Measurements from ENCODE around the gene TESMIN. TPM values are rescaled to one million over a fixed set of nuclear protein-coding genes. Genes with fewer than 3 reads are reported as not detected.

The TESMIN gene
- total RNA-seq, 1 experiment from 2014 or later: 4.5 TPM

- DNase-seq (ENCODE audit: low spot score): no peak
Measured at GRCh38 chr11:68683536-68684384, 67.6 kb downstream of the TESMIN start.

DNA sequence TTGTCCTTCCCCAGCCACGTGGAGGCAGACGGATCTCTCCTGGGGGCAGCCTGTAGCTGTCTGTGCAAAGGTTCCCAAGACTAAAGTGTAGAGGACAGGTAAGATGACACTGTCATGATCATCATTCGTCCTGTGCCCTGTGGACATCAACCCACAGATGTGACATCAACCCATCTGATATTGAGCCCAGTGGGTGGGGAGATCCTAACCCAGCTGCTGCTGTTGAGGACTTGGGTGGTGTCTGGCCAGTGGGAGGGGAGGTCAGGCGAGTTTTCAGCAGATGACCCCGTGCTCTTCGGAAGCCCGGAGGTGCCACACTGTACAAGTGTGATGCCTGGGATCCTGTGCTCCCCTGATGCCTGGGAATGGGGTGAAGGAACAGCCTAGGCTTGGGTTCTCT is 68.2 kb downstream of the TESMIN start:
- no peak for DNase-seq (ENCODE audit: low spot score)

DNA sequence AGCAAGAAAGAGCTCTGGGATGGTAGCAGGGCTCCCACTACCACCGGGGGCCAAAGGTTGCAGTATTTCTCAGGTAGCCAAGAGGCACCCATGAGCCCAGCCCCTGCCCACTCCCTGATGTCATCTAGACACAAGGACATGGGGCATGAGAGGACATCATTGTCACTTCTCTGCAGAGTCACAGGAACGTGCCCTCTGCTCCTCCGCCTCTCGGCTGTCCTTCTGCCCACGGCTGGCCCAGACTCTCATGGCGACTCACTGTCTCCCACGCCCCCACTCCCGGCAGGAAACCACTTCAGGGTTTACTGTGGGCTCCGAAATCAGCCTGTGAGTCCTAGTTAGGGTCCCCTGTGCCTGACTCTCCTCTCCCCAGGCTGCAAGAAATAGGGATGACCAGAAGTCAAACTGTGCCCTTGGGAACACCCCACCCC is 68.8 kb downstream of the TESMIN start:
- DNase-seq (ENCODE audit: low spot score): no peak

- DNase-seq (ENCODE audit: low spot score): no peak
Measured at GRCh38 chr11:68680541-68681231, 70.6 kb downstream of the TESMIN start.

DNA sequence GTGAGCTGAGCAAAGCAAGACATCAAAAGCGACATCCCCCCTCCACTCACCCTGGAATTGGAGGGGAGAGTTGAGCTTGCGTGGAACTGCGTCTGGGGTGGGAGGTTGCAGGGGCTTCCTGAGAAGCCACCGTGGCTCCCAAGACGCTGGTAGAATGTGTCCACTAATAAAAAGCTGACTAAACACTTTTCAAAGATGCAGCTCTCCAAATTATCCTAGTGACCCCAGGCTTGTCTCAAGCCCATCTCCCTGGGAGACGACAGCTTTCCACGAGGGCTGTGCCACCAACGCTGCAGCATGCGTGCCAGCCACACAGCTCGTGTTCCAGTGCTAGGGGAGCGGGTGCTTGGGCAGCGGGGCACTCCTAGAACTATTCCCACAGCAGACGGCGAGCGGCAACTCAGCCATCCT is 73.3 kb downstream of the TESMIN start:
- DNase-seq (ENCODE audit: low spot score): no peak

- peak; percentile 81 for DNase-seq (ENCODE audit: low spot score)
Measured at GRCh38 chr11:68677432-68677831, 73.9 kb downstream of the TESMIN start.

DNA sequence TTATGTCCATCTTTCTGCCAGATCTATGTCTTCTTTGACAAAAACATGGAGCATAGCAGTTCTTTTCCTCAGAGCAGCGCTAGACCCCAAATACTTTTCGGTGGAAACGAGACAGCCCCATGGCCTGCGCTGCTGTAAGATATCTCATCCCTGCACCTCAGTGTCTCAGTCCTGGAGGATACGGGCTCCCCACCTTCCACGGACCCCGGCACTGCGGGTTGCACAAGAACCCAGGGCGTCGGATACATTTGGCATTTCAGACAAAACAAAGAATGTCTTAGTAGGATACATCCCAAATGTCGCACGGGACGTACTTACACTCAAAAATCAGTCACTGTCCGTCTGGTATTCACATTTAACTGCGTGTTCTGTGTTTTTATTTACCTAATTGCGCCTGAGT is 76.9 kb downstream of the TESMIN start:
- DNase-seq (ENCODE audit: low spot score): no peak

GRCh38 chr11:68673991-68674390 is 77.3 kb downstream of the TESMIN start:
- DNase-seq (ENCODE audit: low spot score): no peak

DNA sequence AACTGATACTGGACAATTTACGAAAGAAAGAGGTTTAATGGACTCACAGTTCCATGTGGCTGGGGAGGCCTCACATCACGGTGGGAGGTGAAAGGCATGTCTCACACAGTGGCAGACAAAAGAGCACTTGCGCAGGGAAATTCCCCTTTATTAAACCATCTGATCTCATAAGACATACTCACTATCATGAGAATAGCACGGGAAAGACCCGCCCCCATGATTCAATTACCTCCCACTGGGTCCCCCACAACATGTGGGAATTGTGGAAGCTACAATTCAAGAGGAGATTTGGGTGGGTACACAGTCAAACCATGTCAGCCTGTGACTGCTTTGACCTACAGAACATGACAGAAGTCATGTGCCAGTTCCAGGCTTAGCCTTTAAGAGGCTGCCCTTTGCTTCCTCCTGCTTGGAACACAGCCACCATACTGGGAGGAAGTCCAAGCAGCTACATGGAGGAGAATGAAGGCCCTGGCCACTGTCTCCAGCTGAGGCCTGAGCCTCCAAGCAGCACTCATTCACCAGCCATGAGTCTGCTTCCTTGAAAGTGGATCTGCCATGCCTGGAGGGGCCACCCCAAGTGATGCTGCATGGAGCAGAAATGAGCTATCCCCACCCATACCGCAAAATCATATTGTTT is 77.9 kb downstream of the TESMIN start:
- no peak for DNase-seq (ENCODE audit: low spot score)

DNA sequence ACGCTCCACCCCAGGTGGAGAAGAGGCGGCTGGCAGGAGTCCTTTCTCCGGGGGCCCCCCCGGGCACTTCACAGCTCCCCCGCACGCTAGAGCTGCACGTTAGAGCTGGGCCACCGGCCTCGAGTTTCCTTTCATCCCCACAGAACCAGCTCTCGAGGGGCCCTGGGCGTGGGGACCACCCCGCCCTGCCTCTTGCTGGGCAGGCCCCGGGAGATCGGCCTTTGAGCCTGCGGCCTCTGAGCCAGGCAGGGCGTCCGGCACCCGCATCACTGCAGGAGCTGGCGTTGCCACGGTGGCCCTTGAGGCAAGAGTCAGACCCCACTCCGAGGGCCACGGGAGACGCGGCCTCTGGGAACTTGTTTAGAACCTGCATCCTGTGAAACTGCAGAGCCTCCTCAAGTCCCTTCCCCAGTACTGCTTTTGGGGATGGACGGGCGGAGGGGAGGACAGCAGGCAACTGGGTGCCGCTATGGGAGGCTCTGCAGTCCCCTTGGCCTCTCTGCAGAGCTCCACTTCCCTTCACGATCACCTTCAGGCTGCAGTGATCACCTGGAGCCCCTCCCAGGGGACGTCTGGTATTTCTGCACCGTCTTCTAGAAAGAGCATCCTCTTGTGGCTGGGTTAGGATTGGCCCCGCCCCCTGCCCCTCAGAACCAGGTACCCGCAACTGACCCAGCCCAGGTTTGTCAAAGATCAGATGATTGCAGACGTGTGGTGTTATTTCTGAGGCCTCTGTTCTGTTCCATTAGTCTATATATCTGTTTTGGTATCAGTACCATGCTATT is 80.9 kb downstream of the TESMIN start:
- no peak for DNase-seq (ENCODE audit: low spot score)

DNA sequence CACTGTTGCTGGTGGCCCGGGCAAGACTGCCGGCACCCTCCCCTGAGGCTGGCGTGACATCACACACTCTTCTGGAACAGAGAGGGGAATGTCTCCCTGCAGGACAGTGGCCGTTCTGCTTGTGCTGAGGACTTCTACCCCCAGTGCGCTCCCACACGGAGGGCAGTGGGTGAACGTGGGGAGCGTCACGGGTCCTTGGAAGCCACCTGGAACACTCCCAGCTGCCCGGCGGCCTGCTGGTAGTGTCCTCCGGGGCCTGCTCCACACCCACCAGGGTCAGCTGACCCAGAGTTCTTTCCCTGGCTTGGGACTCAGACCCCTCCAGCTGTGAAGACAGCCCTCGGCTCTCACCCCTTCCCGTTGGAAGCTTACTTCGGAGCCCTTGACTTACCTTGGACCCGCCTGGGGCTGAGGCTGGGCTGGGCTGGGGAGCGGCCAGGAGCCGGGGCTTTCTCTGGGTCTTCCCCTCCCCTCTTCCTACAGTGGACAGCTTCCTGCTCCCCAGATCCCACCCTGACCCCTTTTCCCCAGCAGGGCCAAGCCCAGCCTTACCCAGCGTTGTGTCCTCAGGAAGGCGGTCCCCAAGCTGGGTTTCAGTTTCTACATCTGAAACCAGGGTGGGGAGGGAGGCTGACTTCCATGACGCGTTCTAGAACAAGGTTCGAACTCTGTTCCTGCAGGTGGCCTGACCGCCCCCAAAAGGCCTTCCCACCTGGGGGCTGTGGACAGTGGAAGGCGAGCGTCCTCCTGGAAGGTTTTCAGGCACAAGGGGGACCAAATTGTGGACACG is 81.8 kb downstream of the TESMIN start:
- DNase-seq (ENCODE audit: low spot score): no peak

- no peak for DNase-seq (ENCODE audit: low spot score)
Measured at GRCh38 chr11:68667511-68668500, 83.5 kb downstream of the TESMIN start.

DNA sequence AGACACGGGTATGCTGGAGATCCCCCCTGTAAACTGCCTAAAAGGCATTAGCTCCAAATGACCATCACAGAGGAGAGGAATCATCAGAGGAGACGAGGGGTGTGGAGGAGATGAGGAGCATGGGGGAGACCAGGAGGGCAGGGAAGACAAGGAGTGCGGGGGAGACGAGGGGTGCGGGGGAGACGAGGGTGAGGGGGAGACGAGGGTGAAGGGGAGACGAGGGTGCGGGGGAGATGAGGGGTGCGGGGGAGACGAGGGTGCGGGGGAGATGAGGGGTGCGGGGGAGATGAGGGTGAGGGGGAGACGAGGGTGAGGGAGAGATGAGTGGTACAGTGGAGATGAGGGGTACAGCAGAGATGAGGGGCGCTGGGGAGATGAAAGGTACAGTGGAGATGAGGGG is 84.5 kb downstream of the TESMIN start:
- no peak for DNase-seq (ENCODE audit: low spot score)

DNA sequence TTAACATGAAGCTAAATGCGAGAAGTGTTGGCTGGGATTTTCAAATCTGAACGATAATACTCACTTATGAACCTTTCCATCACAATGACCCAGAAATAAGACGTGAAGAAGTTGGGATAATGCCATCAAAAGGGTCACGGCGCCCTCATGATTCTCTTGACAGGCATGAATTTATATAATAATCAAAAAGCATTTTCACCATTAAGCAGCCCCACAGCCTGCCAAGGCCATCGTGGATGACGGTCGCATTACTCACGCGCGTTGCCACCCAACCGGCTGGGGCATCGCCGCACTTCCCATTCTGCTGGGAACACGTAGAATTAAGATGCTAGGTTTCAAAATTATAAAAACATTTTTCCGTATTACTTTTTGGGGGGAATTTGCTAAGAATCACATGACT is 85.9 kb downstream of the TESMIN start:
- DNase-seq (ENCODE audit: low spot score): no peak

DNA sequence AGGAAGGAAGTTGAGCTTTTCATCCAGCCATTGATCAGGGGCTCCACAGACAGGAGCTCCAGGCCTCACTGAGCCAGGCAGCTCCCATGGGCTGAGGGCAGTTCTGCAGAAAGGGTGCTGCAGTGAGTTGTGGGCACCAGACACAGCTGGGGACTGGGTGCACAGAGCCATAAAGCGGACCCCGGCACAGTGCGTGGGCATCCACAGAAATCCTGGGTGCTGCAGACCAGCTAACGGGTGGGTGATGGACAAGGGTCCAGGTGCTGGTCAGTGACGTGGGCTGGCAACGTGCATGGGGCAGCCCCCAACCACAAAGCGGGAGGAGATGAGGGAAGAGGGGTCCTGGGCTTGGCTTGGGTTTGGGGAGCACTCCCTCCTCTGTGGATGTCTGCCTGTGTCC is 86.4 kb downstream of the TESMIN start:
- DNase-seq (ENCODE audit: low spot score): no peak

GRCh38 chr11:68664141-68664540 is 87.2 kb downstream of the TESMIN start:
- no peak for DNase-seq (ENCODE audit: low spot score)

DNA sequence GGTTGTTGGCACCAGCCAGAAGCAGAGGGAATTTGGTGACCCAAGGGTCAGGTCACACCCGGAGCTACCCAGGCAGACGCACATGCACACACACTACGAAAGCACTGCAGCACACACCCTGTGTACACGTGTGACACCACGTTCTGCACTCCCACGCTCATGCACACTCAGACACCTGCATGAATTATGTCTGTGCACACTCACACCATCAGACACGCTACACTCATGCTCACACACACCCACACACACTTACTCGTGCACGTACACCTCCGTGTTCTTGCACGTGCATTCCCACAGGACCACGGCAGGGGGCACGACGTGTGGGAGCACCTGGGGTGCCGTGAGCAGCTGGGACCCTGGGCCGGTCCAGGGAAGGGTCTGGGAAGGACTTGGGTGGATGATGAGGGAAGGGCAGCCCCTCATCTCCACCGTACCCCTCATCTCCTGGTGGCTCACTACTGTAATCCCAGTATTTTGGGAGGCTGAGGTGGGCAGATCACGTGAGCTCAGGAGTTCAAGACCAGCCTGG is 87.8 kb downstream of the TESMIN start:
- DNase-seq (ENCODE audit: low spot score): no peak

DNA sequence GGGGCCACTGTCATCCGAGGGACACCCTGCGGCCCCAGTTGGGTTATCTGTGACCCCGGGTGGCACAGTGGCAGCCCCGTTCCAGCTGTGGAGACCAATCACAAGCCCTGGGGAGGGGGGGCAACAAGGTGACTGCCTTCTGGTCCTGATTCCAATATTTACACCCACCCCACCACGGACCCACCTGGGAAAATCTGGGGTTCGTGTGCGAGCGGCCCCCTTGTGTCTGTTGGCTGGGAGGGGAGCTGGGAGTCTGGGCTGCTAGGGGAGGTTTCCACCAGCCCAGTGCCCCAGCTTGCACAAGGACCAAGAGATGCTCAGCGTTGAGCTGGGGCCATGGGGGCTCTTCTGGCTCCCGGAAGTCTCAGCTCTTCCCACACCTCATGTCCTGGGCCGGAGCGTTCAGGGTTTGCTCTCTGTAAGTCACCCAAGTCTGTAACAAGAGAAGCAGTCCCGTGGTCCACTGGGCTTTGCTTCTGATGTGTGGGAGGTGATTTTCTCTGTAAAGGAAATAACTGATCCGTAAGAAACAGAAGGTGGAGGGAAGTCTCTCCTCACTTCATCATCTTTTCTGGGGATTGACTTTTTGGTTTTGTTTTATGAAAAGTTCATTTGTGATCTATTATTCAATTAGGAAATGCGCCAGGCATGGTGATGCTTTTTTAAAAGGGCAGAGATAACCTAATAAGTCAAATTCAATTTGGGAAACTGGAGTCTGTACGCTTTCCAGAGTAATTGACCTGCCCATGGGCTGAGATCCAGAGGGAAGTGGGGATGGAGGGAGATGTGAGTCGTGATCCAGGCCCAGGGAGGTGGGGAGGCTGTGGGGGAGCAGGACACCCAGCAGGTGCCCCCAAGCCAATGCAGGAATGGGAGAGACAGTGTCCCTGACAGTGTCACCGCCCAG is 89.4 kb downstream of the TESMIN start:
- no peak for DNase-seq (ENCODE audit: low spot score)

DNA sequence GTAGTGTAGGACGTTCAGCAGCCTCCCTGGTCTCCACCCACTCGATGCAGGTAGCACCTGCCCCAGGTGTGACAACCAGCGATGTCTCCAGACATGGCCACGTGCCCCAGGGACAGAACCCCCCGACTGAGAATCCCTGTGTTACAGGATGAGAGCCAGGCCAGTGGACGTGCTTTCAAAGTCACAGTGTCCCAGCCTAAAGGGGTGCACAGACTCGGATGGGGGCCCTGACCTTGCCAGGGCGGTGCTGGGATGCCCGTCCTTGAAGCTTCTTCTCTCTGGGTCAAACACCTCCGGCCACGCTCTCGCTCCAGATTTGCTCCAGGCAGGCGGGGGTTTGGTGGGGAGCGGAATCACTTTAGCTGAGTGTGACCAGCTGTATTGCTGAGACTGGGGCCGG is 90.3 kb downstream of the TESMIN start:
- DNase-seq (ENCODE audit: low spot score): no peak
